ENCODE data around the gene TMEM165. TPM values are rescaled to one million over a fixed set of nuclear protein-coding genes. Genes with fewer than 3 reads are reported as not detected.

TMEM165 gene
- polyA plus RNA-seq, 1 experiment: 146 TPM

GRCh38 chr4:55378617-55379467 lies 16.9 kb upstream of the TMEM165 start:
- TF ChIP-seq, protein P1, sequence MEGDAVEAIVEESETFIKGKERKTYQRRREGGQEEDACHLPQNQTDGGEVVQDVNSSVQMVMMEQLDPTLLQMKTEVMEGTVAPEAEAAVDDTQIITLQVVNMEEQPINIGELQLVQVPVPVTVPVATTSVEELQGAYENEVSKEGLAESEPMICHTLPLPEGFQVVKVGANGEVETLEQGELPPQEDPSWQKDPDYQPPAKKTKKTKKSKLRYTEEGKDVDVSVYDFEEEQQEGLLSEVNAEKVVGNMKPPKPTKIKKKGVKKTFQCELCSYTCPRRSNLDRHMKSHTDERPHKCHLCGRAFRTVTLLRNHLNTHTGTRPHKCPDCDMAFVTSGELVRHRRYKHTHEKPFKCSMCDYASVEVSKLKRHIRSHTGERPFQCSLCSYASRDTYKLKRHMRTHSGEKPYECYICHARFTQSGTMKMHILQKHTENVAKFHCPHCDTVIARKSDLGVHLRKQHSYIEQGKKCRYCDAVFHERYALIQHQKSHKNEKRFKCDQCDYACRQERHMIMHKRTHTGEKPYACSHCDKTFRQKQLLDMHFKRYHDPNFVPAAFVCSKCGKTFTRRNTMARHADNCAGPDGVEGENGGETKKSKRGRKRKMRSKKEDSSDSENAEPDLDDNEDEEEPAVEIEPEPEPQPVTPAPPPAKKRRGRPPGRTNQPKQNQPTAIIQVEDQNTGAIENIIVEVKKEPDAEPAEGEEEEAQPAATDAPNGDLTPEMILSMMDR (IDR thresholded peaks at IDR 0.05; ENCODE audit: low read depth, low read length): no peak
- H3K9me3 ChIP-seq (ENCODE audit: control insufficient read depth, insufficient read depth, low read length): no peaks in the 10 kb centered on the region
- H3K27me3 ChIP-seq (ENCODE audit: control insufficient read depth, insufficient read depth, low read length): no peaks in the 10 kb centered on the region
- DNase-seq (ENCODE audit: low read depth, low spot score): no peak
- no peak overlapping the region for H3K27ac ChIP-seq (ENCODE audit: low read depth, low read length)
- no peak overlapping the region for H3K4me3 ChIP-seq (ENCODE audit: low read depth, low read length)
- POLR2A ChIA-PET: no interaction called here
- CTCF ChIA-PET: no interaction called here

DNA sequence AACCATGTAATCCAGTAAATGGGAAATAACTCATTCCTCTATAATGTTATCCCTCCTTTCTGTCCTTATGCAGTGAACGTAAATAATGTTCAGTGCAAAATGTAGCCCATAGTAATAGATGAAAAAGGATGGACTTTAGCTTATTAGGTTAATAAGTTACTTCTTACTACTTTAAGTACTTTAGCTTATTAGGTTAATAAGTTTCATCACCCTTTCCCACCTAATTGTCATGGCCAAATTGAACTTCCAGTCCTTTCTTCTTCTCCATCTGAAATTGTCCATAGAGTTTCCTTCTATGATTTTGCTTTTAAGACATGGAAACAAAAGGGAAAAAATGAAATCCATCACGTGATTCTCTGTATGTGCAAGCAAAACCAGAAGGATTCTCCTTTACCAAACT lies 15.2 kb upstream of the TMEM165 start:
- Histone ChIP-seq H3K27ac (ENCODE audit: low read depth, low read length) (no peak overlapping the region), H3K4me3 (ENCODE audit: low read depth, low read length) (no peak overlapping the region), H3K27me3 (ENCODE audit: control insufficient read depth, insufficient read depth, low read length) (no peaks in the 10 kb centered on the region), H3K9me3 (ENCODE audit: control insufficient read depth, insufficient read depth, low read length) (no peaks in the 10 kb centered on the region)
- ChIA-PET POLR2A (no interaction called here), CTCF (interaction anchor here (1.1 kb wide), 1 partner anchor 34 kb away, joined by 4 read pairs; no protein-coding TSS in a partner anchor)
- no peak for DNase-seq (ENCODE audit: low read depth, low spot score)
- TF ChIP-seq, protein P1 (IDR thresholded peaks at IDR 0.05; ENCODE audit: low read depth, low read length): no peak

GRCh38 chr4:55381502-55381901 lies 14.3 kb upstream of the TMEM165 start:
- Histone ChIP-seq H3K9me3 (ENCODE audit: control insufficient read depth, insufficient read depth, low read length) (no peaks in the 10 kb centered on the region), H3K27ac (ENCODE audit: low read depth, low read length) (no peak overlapping the region), H3K4me3 (ENCODE audit: low read depth, low read length) (no peak overlapping the region), H3K27me3 (ENCODE audit: control insufficient read depth, insufficient read depth, low read length) (no peaks in the 10 kb centered on the region)
- ChIA-PET POLR2A (no interaction called here), CTCF (no interaction called here)
- no peak for DNase-seq (ENCODE audit: low read depth, low spot score)
- TF ChIP-seq, protein P1 (IDR thresholded peaks at IDR 0.05; ENCODE audit: low read depth, low read length): no peak

DNA sequence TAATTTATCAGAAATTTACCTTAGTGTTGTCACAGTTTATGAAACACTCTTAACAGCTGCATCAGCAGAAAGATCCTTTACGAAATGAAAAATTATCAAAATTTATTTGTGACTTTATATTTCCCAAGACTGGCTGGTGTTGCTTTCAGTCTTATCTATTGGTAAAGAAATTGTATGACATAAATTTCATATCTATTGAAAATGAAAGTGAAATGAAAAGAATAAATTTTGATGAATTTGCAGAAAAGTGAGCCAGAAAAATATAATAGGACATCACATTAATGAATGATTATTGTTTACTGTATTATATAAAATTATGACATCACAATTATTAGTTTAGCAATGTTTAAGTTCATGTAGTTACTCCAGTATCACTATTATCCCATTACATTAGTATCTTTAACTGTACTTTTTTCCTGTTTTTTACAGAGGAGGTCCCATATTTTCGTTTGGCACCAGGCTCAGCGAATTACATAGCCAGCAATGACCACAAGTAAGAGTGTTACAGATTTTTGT lies 13.2 kb upstream of the TMEM165 start:
- H3K9me3 ChIP-seq (ENCODE audit: control insufficient read depth, insufficient read depth, low read length): no peaks in the 10 kb centered on the region
- ChIA-PET CTCF (no interaction called here), POLR2A (no interaction called here)
- H3K4me3 ChIP-seq (ENCODE audit: low read depth, low read length): no peak overlapping the region
- no peak for DNase-seq (ENCODE audit: low read depth, low spot score)
- no peaks in the 10 kb centered on the region for H3K27me3 ChIP-seq (ENCODE audit: control insufficient read depth, insufficient read depth, low read length)
- TF ChIP-seq, protein P1 (IDR thresholded peaks at IDR 0.05; ENCODE audit: low read depth, low read length): no peak
- no peak overlapping the region for H3K27ac ChIP-seq (ENCODE audit: low read depth, low read length)

DNA sequence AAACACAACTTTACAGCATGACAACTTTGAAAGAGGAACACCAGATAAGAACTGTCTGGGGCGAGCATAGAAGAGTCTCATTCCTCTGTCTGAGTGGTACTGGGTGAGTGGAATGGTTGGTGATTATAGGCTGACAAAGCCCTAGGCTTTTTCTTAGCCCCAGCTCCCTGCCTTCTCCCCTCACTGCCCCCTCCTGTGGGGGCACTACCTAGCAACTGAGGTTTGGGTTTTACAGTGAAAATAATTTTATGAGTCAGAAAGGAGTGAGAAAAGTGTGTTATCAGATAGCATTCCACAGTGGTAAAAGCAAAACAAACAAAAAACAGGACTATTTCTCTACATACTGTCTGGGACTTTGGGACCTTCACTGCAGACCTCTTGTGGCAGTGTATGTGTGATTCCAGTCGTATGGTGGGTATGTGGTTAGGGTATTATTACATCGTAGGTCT lies 10.5 kb upstream of the TMEM165 start:
- DNase-seq (ENCODE audit: low read depth, low spot score): no peak
- ChIA-PET POLR2A (interaction anchor here (1.2 kb wide), 1 partner anchor 10 kb away, joined by 5 read pairs; the partner anchor contains the start of gene TMEM165), CTCF (interaction anchor here (0.7 to 1.8 kb wide), 2 partner anchors 39 to 40 kb away, joined by 3 to 7 read pairs; partner anchors contain the start of gene SRD5A3)
- TF ChIP-seq, protein P1 (IDR thresholded peaks at IDR 0.05; ENCODE audit: low read depth, low read length): no peak
- no peak overlapping the region for H3K27ac ChIP-seq (ENCODE audit: low read depth, low read length)
- no peaks in the 10 kb centered on the region for H3K27me3 ChIP-seq (ENCODE audit: control insufficient read depth, insufficient read depth, low read length)
- H3K4me3 ChIP-seq (ENCODE audit: low read depth, low read length): no peak overlapping the region
- H3K9me3 ChIP-seq (ENCODE audit: control insufficient read depth, insufficient read depth, low read length): no peaks in the 10 kb centered on the region

Data from AG04450 (cell line).